Measurements from ENCODE around the gene TIGIT. TPM values are rescaled to one million over a fixed set of nuclear protein-coding genes. Genes with fewer than 3 reads are reported as not detected.

The TIGIT gene
- polyA plus RNA-seq, 1 donor from 2014 or later = 1.1 TPM

DNA sequence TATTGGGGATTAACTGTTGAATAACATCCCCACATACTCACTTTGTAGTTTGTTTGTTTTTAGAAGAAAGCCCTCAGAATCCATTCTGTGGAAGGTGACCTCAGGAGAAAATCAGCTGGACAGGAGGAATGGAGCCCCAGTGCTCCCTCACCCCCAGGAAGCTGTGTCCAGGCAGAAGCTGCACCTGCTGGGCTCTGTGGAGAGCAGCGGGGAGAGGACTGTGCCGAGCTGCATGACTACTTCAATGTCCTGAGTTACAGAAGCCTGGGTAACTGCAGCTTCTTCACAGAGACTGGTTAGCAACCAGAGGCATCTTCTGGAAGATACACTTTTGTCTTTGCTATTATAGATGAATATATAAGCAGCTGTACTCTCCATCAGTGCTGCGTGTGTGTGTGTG is 14.0 kb downstream of the TIGIT start:
- H3K9me3 ChIP-seq (ENCODE audit: low read length) = no peaks in the 10 kb centered on the region
- H3K27me3 ChIP-seq (ENCODE audit: insufficient read depth, low read depth, low read length) = no peaks in the 10 kb centered on the region
- H3K9me2 ChIP-seq (ENCODE audit: insufficient read depth, low read length) = no peaks in the 10 kb centered on the region
- no peak overlapping the region for H3K27ac ChIP-seq (ENCODE audit: low read length)
- H3K9ac ChIP-seq (ENCODE audit: low read length) = no peak overlapping the region
- TF ChIP-seq SMC3 (conservative IDR thresholded peaks at IDR 0.05; ENCODE audit: poor library complexity) = no peak
- TF ChIP-seq RAD21 (conservative IDR thresholded peaks at IDR 0.05) = no peak
- TF ChIP-seq MXI1 (conservative IDR thresholded peaks at IDR 0.05; ENCODE audit: poor library complexity, severe bottlenecking) = no peak
- TF ChIP-seq TAF1 (IDR thresholded peaks at IDR 0.05; ENCODE audit: low read depth) = no peak
- TF ChIP-seq EZH2 (IDR thresholded peaks at IDR 0.05; ENCODE audit: borderline replicate concordance, insufficient read depth, low read length, poor library complexity, severe bottlenecking) = no peak
- TF ChIP-seq, protein P1, sequence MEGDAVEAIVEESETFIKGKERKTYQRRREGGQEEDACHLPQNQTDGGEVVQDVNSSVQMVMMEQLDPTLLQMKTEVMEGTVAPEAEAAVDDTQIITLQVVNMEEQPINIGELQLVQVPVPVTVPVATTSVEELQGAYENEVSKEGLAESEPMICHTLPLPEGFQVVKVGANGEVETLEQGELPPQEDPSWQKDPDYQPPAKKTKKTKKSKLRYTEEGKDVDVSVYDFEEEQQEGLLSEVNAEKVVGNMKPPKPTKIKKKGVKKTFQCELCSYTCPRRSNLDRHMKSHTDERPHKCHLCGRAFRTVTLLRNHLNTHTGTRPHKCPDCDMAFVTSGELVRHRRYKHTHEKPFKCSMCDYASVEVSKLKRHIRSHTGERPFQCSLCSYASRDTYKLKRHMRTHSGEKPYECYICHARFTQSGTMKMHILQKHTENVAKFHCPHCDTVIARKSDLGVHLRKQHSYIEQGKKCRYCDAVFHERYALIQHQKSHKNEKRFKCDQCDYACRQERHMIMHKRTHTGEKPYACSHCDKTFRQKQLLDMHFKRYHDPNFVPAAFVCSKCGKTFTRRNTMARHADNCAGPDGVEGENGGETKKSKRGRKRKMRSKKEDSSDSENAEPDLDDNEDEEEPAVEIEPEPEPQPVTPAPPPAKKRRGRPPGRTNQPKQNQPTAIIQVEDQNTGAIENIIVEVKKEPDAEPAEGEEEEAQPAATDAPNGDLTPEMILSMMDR (IDR thresholded peaks at IDR 0.05; ENCODE audit: poor library complexity, severe bottlenecking) = no peak
- no peak for TF ChIP-seq EP300 (conservative IDR thresholded peaks at IDR 0.05; ENCODE audit: poor library complexity, severe bottlenecking)
- TF ChIP-seq POLR2AphosphoS5 (IDR thresholded peaks at IDR 0.05) = no peak
- TF ChIP-seq, protein P2, sequence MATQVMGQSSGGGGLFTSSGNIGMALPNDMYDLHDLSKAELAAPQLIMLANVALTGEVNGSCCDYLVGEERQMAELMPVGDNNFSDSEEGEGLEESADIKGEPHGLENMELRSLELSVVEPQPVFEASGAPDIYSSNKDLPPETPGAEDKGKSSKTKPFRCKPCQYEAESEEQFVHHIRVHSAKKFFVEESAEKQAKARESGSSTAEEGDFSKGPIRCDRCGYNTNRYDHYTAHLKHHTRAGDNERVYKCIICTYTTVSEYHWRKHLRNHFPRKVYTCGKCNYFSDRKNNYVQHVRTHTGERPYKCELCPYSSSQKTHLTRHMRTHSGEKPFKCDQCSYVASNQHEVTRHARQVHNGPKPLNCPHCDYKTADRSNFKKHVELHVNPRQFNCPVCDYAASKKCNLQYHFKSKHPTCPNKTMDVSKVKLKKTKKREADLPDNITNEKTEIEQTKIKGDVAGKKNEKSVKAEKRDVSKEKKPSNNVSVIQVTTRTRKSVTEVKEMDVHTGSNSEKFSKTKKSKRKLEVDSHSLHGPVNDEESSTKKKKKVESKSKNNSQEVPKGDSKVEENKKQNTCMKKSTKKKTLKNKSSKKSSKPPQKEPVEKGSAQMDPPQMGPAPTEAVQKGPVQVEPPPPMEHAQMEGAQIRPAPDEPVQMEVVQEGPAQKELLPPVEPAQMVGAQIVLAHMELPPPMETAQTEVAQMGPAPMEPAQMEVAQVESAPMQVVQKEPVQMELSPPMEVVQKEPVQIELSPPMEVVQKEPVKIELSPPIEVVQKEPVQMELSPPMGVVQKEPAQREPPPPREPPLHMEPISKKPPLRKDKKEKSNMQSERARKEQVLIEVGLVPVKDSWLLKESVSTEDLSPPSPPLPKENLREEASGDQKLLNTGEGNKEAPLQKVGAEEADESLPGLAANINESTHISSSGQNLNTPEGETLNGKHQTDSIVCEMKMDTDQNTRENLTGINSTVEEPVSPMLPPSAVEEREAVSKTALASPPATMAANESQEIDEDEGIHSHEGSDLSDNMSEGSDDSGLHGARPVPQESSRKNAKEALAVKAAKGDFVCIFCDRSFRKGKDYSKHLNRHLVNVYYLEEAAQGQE (IDR thresholded peaks at IDR 0.05; ENCODE audit: borderline replicate concordance) = no peak
- H3F3A ChIP-seq (ENCODE audit: insufficient read depth, low read length, poor library complexity, severe bottlenecking) = no peaks in the 10 kb centered on the region
- H3K4me3 ChIP-seq (ENCODE audit: low read length) = no peak overlapping the region
- no peaks in the 10 kb centered on the region for H3K79me2 ChIP-seq (replicated peaks; ENCODE audit: insufficient read depth, low read length)
- H2AFZ ChIP-seq (ENCODE audit: low read depth, low read length) = no peak overlapping the region
- no peaks in the 10 kb centered on the region for H4K20me1 ChIP-seq (ENCODE audit: insufficient read depth)
- H3K4me2 ChIP-seq (ENCODE audit: low read length) = no peak overlapping the region
- H3K36me3 ChIP-seq (ENCODE audit: insufficient read depth, low read length) = no peaks in the 10 kb centered on the region

DNA sequence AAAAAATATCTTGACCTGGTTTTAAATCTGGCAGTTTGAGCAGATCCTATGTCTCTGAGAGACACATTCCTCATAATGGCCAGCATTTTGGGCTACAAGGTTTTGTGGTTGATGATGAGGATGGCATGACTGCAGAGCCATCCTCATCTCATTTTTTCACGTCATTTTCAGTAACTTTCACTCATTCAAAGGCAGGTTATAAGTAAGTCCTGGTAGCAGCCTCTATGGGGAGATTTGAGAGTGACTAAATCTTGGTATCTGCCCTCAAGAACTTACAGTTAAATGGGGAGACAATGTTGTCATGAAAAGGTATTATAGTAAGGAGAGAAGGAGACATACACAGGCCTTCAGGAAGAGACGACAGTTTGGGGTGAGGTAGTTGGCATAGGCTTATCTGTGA is 14.5 kb downstream of the TIGIT start:
- H3K9me3 ChIP-seq (ENCODE audit: low read length) = no peaks in the 10 kb centered on the region
- H2AFZ ChIP-seq (ENCODE audit: low read depth, low read length) = no peak overlapping the region
- H3K27me3 ChIP-seq (ENCODE audit: insufficient read depth, low read depth, low read length) = no peaks in the 10 kb centered on the region
- no peaks in the 10 kb centered on the region for H3F3A ChIP-seq (ENCODE audit: insufficient read depth, low read length, poor library complexity, severe bottlenecking)
- no peaks in the 10 kb centered on the region for H3K79me2 ChIP-seq (replicated peaks; ENCODE audit: insufficient read depth, low read length)
- no peaks in the 10 kb centered on the region for H4K20me1 ChIP-seq (ENCODE audit: insufficient read depth)
- TF ChIP-seq SMC3 (conservative IDR thresholded peaks at IDR 0.05; ENCODE audit: poor library complexity) (no peak), POLR2AphosphoS5 (IDR thresholded peaks at IDR 0.05) (no peak), TAF1 (IDR thresholded peaks at IDR 0.05; ENCODE audit: low read depth) (no peak), RAD21 (conservative IDR thresholded peaks at IDR 0.05) (no peak), EZH2 (IDR thresholded peaks at IDR 0.05; ENCODE audit: borderline replicate concordance, insufficient read depth, low read length, poor library complexity, severe bottlenecking) (no peak), MXI1 (conservative IDR thresholded peaks at IDR 0.05; ENCODE audit: poor library complexity, severe bottlenecking) (no peak), EP300 (conservative IDR thresholded peaks at IDR 0.05; ENCODE audit: poor library complexity, severe bottlenecking) (no peak)
- TF ChIP-seq, protein P1 (IDR thresholded peaks at IDR 0.05; ENCODE audit: poor library complexity, severe bottlenecking) = no peak
- TF ChIP-seq, protein P2 (IDR thresholded peaks at IDR 0.05; ENCODE audit: borderline replicate concordance) = no peak
- no peak overlapping the region for H3K27ac ChIP-seq (ENCODE audit: low read length)
- H3K9me2 ChIP-seq (ENCODE audit: insufficient read depth, low read length) = no peaks in the 10 kb centered on the region
- H3K9ac ChIP-seq (ENCODE audit: low read length) = no peak overlapping the region
- no peak overlapping the region for H3K4me3 ChIP-seq (ENCODE audit: low read length)
- no peaks in the 10 kb centered on the region for H3K36me3 ChIP-seq (ENCODE audit: insufficient read depth, low read length)
- H3K4me2 ChIP-seq (ENCODE audit: low read length) = no peak overlapping the region

Data from neural cell (in vitro differentiated cells).